ENCODE results near the gene PAIP2B. TPM values are rescaled to one million over a fixed set of nuclear protein-coding genes. Genes with fewer than 3 reads are reported as not detected.

Gene PAIP2B
- polyA plus RNA-seq, 4 donors: 0.45 to 4.8 (median 1.4) TPM

DNA sequence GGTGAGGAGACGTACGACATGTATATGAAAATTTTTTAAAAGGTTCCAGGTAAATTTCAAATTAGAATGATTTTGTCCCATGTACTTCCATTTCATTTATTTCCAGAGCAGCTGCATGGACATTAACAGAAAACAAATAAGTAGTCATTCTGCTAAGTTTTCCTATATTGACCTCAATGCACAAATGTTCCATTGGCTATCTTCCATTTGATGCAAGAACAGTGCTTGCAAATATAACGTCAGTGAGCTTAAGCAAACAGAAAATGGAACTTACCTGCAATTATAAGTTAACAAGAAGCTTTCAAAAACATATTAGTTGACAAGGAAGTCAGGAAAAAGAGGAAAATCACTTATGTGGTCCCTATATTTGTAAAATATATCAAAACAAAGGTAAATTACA is 16.6 kb downstream of the PAIP2B start:
- FAIRE-seq: no peak
- Histone ChIP-seq H3K4me3 (ENCODE audit: low read depth in 1 of 3, low read length in 3 of 3) (no peak overlapping the region), H3K36me3 (ENCODE audit: control insufficient read depth in 3 of 3, insufficient read depth in 2 of 3, low read depth in 1 of 3, low read length in 3 of 3) (no peaks in the 10 kb centered on the region), H3K9me3 (ENCODE audit: control insufficient read depth in 2 of 2, insufficient read depth in 1 of 2, low read depth in 1 of 2, low read length in 1 of 2) (peaks cover 0 to 5% of the 10 kb centered on the region in 2 donors), H3K27ac (ENCODE audit: low read depth in 1 of 3, low read length in 2 of 3) (no peak overlapping the region), H3K4me1 (ENCODE audit: control insufficient read depth in 3 of 3, insufficient read depth in 2 of 3, low read depth in 1 of 3, low read length in 2 of 3) (no peaks in the 10 kb centered on the region), H3K27me3 (ENCODE audit: control insufficient read depth in 3 of 3, insufficient read depth in 3 of 3, low read length in 3 of 3) (no peaks in the 10 kb centered on the region)
- 85 to 86% (median 85%) methylated on average over 3 of the region's 3 CpGs for WGBS, 3 donors
- DNase-seq: no peak

DNA sequence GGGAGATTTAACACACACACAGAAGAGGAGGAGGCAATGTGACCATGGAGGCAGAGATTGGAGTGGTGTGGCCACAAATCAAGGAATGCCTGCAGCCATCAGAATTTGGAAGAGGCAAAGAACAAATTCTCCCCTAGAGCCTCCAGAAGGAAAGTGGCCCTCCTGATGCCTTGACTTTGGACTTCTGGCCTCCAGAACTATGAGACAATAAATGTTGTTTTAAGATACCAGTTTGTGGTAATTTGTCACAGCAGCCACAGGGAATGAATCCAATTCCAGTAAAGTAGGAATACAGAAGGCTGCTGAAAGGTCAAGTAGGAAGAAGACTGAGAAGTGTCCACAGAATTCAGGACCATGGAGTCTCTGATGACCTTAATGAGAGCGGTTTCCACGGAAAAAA is 18.1 kb downstream of the PAIP2B start:
- no peaks in the 10 kb centered on the region for H3K4me1 ChIP-seq (ENCODE audit: control insufficient read depth in 3 of 3, insufficient read depth in 2 of 3, low read depth in 1 of 3, low read length in 2 of 3)
- no peaks in the 10 kb centered on the region for H3K36me3 ChIP-seq (ENCODE audit: control insufficient read depth in 3 of 3, insufficient read depth in 2 of 3, low read depth in 1 of 3, low read length in 3 of 3)
- 3 to 59% (median 23%) methylated on average over 2 of the region's 2 CpGs for WGBS, 3 donors
- H3K27me3 ChIP-seq (ENCODE audit: control insufficient read depth in 3 of 3, insufficient read depth in 3 of 3, low read length in 3 of 3): no peaks in the 10 kb centered on the region
- H3K9me3 ChIP-seq (ENCODE audit: control insufficient read depth in 2 of 2, insufficient read depth in 1 of 2, low read depth in 1 of 2, low read length in 1 of 2): peaks cover 0 to 5% of the 10 kb centered on the region in 2 donors
- no peak for FAIRE-seq
- no peak overlapping the region for H3K27ac ChIP-seq (ENCODE audit: low read depth in 1 of 3, low read length in 2 of 3)
- H3K4me3 ChIP-seq (ENCODE audit: low read depth in 1 of 3, low read length in 3 of 3): no peak overlapping the region
- peak in 1 of 2 donors; percentile 3 for DNase-seq

DNA sequence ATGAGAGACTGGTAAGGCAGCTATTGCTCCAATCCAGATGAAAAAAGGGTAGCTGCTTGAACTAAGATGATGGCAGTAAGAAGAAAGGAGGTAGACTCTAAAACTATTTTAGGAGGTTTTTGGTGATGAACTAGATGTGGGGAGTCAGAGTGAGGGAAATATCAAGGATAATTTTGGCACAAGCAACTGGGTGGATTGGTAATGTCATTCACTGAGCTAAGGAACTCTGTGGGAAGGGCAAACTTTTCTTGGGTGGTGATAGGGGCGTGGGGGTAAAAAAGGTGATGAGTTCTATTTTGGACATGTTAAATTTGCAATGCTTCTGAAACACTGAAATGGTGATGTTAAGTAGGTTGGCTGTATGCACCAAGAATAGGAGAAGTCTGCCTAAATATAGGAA is 19.3 kb downstream of the PAIP2B start:
- Histone ChIP-seq H3K4me3 (ENCODE audit: low read depth in 1 of 3, low read length in 3 of 3) (no peak overlapping the region), H3K27me3 (ENCODE audit: control insufficient read depth in 3 of 3, insufficient read depth in 3 of 3, low read length in 3 of 3) (no peaks in the 10 kb centered on the region), H3K27ac (ENCODE audit: low read depth in 1 of 3, low read length in 2 of 3) (no peak overlapping the region), H3K4me1 (ENCODE audit: control insufficient read depth in 3 of 3, insufficient read depth in 2 of 3, low read depth in 1 of 3, low read length in 2 of 3) (no peaks in the 10 kb centered on the region), H3K36me3 (ENCODE audit: control insufficient read depth in 3 of 3, insufficient read depth in 2 of 3, low read depth in 1 of 3, low read length in 3 of 3) (no peaks in the 10 kb centered on the region), H3K9me3 (ENCODE audit: control insufficient read depth in 2 of 2, insufficient read depth in 1 of 2, low read depth in 1 of 2, low read length in 1 of 2) (peaks cover 0 to 5% of the 10 kb centered on the region in 2 donors)
- 85 to 91% (median 88%) methylated on average over 1 of the region's 1 CpG for WGBS, 3 donors
- DNase-seq: no peak
- no peak for FAIRE-seq

DNA sequence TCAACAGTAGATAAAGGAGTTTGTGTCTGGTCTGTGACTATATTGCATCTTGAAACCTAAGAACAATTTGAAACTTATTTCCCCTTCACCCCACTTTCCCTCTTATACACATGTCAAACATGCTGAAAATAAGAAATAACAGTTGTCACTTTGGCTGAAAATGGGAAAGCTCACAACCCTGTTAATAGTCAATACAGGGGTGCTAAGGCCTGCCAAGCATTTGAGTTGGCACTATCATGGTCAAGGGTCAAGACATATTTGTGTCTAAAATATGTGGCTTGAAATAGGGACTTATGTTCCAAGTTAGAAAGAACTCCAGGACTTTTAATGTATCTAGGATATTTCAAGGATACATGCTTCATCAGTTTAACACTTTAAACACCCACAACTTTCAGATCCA is 20.6 kb downstream of the PAIP2B start:
- FAIRE-seq (no peak), DNase-seq (no peak)
- H3K27me3 ChIP-seq (ENCODE audit: control insufficient read depth in 3 of 3, insufficient read depth in 3 of 3, low read length in 3 of 3): no peaks in the 10 kb centered on the region
- H3K36me3 ChIP-seq (ENCODE audit: control insufficient read depth in 3 of 3, insufficient read depth in 2 of 3, low read depth in 1 of 3, low read length in 3 of 3): no peaks in the 10 kb centered on the region
- H3K4me3 ChIP-seq (ENCODE audit: low read depth in 1 of 3, low read length in 3 of 3): no peak overlapping the region
- no peak overlapping the region for H3K27ac ChIP-seq (ENCODE audit: low read depth in 1 of 3, low read length in 2 of 3)
- peaks cover 0 to 5% of the 10 kb centered on the region in 2 donors for H3K9me3 ChIP-seq (ENCODE audit: control insufficient read depth in 2 of 2, insufficient read depth in 1 of 2, low read depth in 1 of 2, low read length in 1 of 2)
- no peaks in the 10 kb centered on the region for H3K4me1 ChIP-seq (ENCODE audit: control insufficient read depth in 3 of 3, insufficient read depth in 2 of 3, low read depth in 1 of 3, low read length in 2 of 3)

DNA sequence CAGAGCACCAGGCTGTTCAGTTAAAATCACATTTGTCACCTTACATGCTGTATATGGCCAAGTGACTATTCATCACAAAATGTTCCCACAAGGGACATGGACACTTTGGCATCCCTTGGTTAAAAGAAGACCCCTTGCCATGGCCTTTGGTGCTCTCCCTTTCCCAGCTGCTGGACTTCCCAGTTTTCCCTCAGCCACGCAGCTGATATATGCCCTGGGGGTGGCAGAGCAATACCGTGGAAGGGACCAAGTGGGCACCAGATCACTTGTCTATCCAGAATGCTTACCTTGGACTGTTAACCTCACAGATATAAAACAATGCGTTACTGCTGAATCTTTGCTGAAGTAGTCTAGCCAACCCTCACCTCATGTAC is 35.3 kb downstream of the PAIP2B start:
- Histone ChIP-seq H3K4me3 (ENCODE audit: low read depth in 1 of 3, low read length in 3 of 3) (no peak overlapping the region), H3K36me3 (ENCODE audit: control insufficient read depth in 3 of 3, insufficient read depth in 2 of 3, low read depth in 1 of 3, low read length in 3 of 3) (no peaks in the 10 kb centered on the region), H3K27me3 (ENCODE audit: control insufficient read depth in 3 of 3, insufficient read depth in 3 of 3, low read length in 3 of 3) (no peaks in the 10 kb centered on the region), H3K9me3 (ENCODE audit: control insufficient read depth in 2 of 2, insufficient read depth in 1 of 2, low read depth in 1 of 2, low read length in 1 of 2) (no peaks in the 10 kb centered on the region), H3K27ac (ENCODE audit: low read depth in 1 of 3, low read length in 2 of 3) (no peak overlapping the region), H3K4me1 (ENCODE audit: control insufficient read depth in 3 of 3, insufficient read depth in 2 of 3, low read depth in 1 of 3, low read length in 2 of 3) (no peaks in the 10 kb centered on the region)
- FAIRE-seq (no peak), DNase-seq (no peak)
- 70 to 79% (median 77%) methylated on average over 3 of the region's 3 CpGs for WGBS, 3 donors

DNA sequence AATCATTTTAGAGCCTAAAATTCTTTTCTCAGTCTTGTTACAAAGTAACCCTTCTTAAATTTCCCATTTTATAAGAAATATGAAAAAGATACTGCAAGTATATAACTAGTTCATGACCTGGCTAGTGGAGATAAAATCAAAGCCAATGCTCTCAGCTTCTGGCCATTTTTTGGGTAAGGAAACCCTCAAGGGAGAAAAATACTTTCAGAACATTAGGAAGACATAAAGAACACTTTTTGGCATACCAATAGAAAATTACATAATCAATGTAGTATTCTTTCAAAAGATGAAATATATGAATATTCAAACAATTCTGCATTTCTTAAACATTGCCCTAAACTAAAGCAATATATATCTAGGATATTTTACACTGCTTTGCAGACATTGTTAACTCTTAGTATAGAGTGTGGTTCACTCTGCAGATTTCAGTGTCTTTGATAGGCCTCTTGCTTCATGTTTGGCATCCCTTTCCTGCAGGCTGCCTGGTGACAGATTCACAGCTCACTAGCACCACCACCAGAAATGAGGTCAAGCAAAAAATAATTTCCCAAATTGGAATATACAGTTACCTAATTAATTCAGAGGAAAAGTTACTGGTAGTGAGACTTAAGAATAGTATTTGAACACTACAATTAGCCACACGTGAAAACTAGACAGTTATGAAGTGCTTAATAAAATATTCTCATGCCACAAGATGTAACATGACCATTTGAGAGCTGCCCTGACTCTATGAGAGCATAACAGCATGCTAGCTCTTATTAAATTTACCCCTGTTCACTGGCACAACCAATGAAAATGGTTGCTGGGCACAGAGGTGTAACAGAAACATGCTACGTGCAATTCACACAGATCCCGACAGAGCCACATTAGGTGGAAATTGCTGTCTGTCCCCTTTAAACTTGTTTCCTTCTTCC is 36.0 kb downstream of the PAIP2B start:
- WGBS, 3 donors: 81 to 87% (median 83%) methylated on average over 3 of the region's 3 CpGs
- FAIRE-seq (no peak), DNase-seq (no peak)
- Histone ChIP-seq H3K27me3 (ENCODE audit: control insufficient read depth in 3 of 3, insufficient read depth in 3 of 3, low read length in 3 of 3) (no peaks in the 10 kb centered on the region), H3K4me1 (ENCODE audit: control insufficient read depth in 3 of 3, insufficient read depth in 2 of 3, low read depth in 1 of 3, low read length in 2 of 3) (no peaks in the 10 kb centered on the region), H3K27ac (ENCODE audit: low read depth in 1 of 3, low read length in 2 of 3) (no peak overlapping the region), H3K36me3 (ENCODE audit: control insufficient read depth in 3 of 3, insufficient read depth in 2 of 3, low read depth in 1 of 3, low read length in 3 of 3) (no peaks in the 10 kb centered on the region), H3K4me3 (ENCODE audit: low read depth in 1 of 3, low read length in 3 of 3) (no peak overlapping the region), H3K9me3 (ENCODE audit: control insufficient read depth in 2 of 2, insufficient read depth in 1 of 2, low read depth in 1 of 2, low read length in 1 of 2) (no peaks in the 10 kb centered on the region)

GRCh38 chr2:71187589-71187988 is 39.3 kb downstream of the PAIP2B start:
- Histone ChIP-seq H3K27ac (ENCODE audit: low read depth in 1 of 3, low read length in 2 of 3) (no peak overlapping the region), H3K4me3 (ENCODE audit: low read depth in 1 of 3, low read length in 3 of 3) (no peak overlapping the region), H3K9me3 (ENCODE audit: control insufficient read depth in 2 of 2, insufficient read depth in 1 of 2, low read depth in 1 of 2, low read length in 1 of 2) (no peaks in the 10 kb centered on the region), H3K4me1 (ENCODE audit: control insufficient read depth in 3 of 3, insufficient read depth in 2 of 3, low read depth in 1 of 3, low read length in 2 of 3) (no peaks in the 10 kb centered on the region), H3K27me3 (ENCODE audit: control insufficient read depth in 3 of 3, insufficient read depth in 3 of 3, low read length in 3 of 3) (no peaks in the 10 kb centered on the region), H3K36me3 (ENCODE audit: control insufficient read depth in 3 of 3, insufficient read depth in 2 of 3, low read depth in 1 of 3, low read length in 3 of 3) (no peaks in the 10 kb centered on the region)
- FAIRE-seq (no peak), DNase-seq (no peak)
- 75 to 82% (median 77%) methylated on average over 2 of the region's 2 CpGs for WGBS, 3 donors

DNA sequence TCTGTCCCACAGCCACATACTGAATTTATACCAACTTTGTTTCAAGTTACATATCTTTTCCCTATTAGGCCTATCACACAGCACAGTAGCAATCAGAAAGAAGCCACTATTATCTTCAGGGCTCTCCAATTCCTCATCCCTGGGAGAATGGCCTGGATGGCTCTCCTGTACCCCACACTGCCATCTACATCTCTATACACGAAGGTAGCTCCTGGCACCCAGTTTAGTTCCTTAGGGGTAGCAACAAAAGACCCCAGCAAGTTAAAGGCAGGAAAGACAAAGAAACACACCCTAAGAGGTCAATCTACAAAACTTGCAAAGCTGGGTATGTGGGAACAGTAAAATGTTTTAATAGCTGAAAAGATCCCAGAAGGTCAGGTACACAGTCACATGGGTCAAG is 39.9 kb downstream of the PAIP2B start:
- H3K27me3 ChIP-seq (ENCODE audit: control insufficient read depth in 3 of 3, insufficient read depth in 3 of 3, low read length in 3 of 3): no peaks in the 10 kb centered on the region
- H3K27ac ChIP-seq (ENCODE audit: low read depth in 1 of 3, low read length in 2 of 3): no peak overlapping the region
- H3K4me3 ChIP-seq (ENCODE audit: low read depth in 1 of 3, low read length in 3 of 3): no peak overlapping the region
- no peaks in the 10 kb centered on the region for H3K36me3 ChIP-seq (ENCODE audit: control insufficient read depth in 3 of 3, insufficient read depth in 2 of 3, low read depth in 1 of 3, low read length in 3 of 3)
- H3K9me3 ChIP-seq (ENCODE audit: control insufficient read depth in 2 of 2, insufficient read depth in 1 of 2, low read depth in 1 of 2, low read length in 1 of 2): no peaks in the 10 kb centered on the region
- DNase-seq (no peak), FAIRE-seq (no peak)
- H3K4me1 ChIP-seq (ENCODE audit: control insufficient read depth in 3 of 3, insufficient read depth in 2 of 3, low read depth in 1 of 3, low read length in 2 of 3): no peaks in the 10 kb centered on the region
- 73 to 79% (median 77%) methylated on average over 1 of the region's 1 CpG for WGBS, 3 donors

Measured in small intestine (tissue), 7 donors.